Upper lobe of left lung (tissue), 6 donors: Measurements from ENCODE around the gene ROBO1. TPM values are rescaled to one million over a fixed set of nuclear protein-coding genes. Genes with fewer than 3 reads are reported as not detected.

Experiments
- ATAC-seq, 2 donors: fragments of 200-7000 bp; cut with Tn5 transposase; one replicate each; pipeline ENCODE4 v1.9.1; 2022; ENCODE audit warnings: mild to moderate bottlenecking in 2 of 2, moderate library complexity in 2 of 2; ENCODE audit not compliant: low FRiP score in 2 of 2
- DNase-seq, 2 donors: peaks; one replicate each; pipeline ENCODE4 v3.0.0-alpha.2; 2019 to 2020
- H3K27ac ChIP-seq, 4 donors: fragments of 200-600 bp; sonication (generic); one replicate each; pipeline ENCODE4 v1.5.1; 2016 to 2019
- H3K27me3 ChIP-seq, 4 donors: fragments of 200-600 bp; sonication (generic); one replicate each; pipeline ENCODE4 v1.5.1; 2017 to 2019
- H3K36me3 ChIP-seq, 4 donors: fragments of 200-600 bp; sonication (generic); one replicate each; pipeline ENCODE4 v1.5.1; 2016 to 2019
- H3K4me1 ChIP-seq, 4 donors: fragments of 200-600 bp; sonication (generic); one replicate each; pipeline ENCODE4 v1.5.1; 2018 to 2019
- H3K4me3 ChIP-seq, 4 donors: fragments of 200-600 bp; sonication (generic); one replicate each; pipeline ENCODE4 v1.5.1; 2017 to 2019; ENCODE audit warnings: mild to moderate bottlenecking in 2 of 4, moderate library complexity in 1 of 4
- H3K9me3 ChIP-seq, 4 donors: fragments of 200-600 bp; sonication (generic); one replicate each; pipeline ENCODE4 v1.5.1; 2018 to 2019
- EP300 ChIP-seq, 4 donors: sonication (generic); formaldehyde crosslinking; IDR thresholded peaks; one replicate each; pipeline ENCODE4 v1.5.1; 2017; ENCODE audit warnings: antibody characterized with exemption in 4 of 4, control low read depth in 2 of 4
- POLR2A ChIP-seq, 4 donors: fragments of 450-650 bp; IDR thresholded peaks; one replicate each; pipeline ENCODE4 v1.5.1; 2016 to 2017; ENCODE audit warnings: antibody characterized with exemption in 4 of 4, mild to moderate bottlenecking in 2 of 4
- POLR2AphosphoS5 ChIP-seq, 2 donors: sonication (generic); formaldehyde crosslinking; IDR thresholded peaks; one replicate each; pipeline ENCODE4 v1.5.1; 2017; ENCODE audit warnings: antibody characterized with exemption in 2 of 2
- WGBS, 2 donors: methylation state at CpG; one replicate each; pipeline ENCODE4 v1.1.5; 2017 to 2018; 5-methylcytosine and 5-hydroxymethylcytosine counted together
- total RNA-seq, 6 donors: library from RNA; depleted of rRNA in 4 of 6; stranded (reverse); fragments of >200 nt in 4 of 6; gene quantifications; one replicate each; pipeline versions ENCODE4 v1.1.0 to v1.2.1, GENCODE V29; 2016 to 2021
- TF ChIP-seq, protein P1 (sequence below), 6 experiments: fragments of 450-650 bp in 4 of 6; fragments of 200-600 bp in 2 of 6; sonication (generic) in 2 of 6; IDR thresholded peaks; one replicate each; pipeline ENCODE4 v1.5.1; 2016 to 2019; ENCODE audit warnings: antibody characterized with exemption in 6 of 6
- donor health status: DM: no; HTN: no; CAD: no; lungs with moderate emphysema.
- donor health status: DM: no; HTN: yes; CAD: no; lungs with severe emphysema.

ROBO1 gene
- total RNA-seq, 6 donors from 2014 or later: 10.5 to 29.0 (median 18.0) TPM

DNA sequence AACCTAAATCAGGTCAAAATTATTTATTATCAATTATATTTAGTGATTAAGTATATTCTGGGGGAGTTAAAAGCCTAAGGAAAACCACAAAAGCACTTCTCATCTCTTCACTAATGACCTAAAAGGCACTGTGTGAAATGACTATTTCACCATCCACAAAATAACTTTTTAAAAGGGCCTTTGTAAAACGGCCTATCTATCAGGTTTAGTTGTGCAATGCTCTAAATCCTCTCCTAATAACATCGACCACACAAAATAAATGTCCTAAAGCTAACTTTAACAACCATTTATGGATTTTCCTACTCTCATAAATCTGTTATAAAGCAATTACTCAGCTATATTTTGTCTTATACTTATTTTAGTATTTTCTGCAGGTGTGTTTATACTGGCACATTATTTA is 1066.3 kb downstream of the ROBO1 start:
- no peaks in the 10 kb centered on the region for H3K27me3 ChIP-seq
- H3K9me3 ChIP-seq: no peaks in the 10 kb centered on the region
- TF ChIP-seq, protein P1, sequence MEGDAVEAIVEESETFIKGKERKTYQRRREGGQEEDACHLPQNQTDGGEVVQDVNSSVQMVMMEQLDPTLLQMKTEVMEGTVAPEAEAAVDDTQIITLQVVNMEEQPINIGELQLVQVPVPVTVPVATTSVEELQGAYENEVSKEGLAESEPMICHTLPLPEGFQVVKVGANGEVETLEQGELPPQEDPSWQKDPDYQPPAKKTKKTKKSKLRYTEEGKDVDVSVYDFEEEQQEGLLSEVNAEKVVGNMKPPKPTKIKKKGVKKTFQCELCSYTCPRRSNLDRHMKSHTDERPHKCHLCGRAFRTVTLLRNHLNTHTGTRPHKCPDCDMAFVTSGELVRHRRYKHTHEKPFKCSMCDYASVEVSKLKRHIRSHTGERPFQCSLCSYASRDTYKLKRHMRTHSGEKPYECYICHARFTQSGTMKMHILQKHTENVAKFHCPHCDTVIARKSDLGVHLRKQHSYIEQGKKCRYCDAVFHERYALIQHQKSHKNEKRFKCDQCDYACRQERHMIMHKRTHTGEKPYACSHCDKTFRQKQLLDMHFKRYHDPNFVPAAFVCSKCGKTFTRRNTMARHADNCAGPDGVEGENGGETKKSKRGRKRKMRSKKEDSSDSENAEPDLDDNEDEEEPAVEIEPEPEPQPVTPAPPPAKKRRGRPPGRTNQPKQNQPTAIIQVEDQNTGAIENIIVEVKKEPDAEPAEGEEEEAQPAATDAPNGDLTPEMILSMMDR (IDR thresholded peaks at IDR 0.05): no peak
- TF ChIP-seq EP300 (IDR thresholded peaks at IDR 0.05) (no peak), POLR2A (IDR thresholded peaks at IDR 0.05) (no peak), POLR2AphosphoS5 (IDR thresholded peaks at IDR 0.05) (no peak)
- 64 to 69% methylated on average over 2 of the region's 2 CpGs for WGBS, 2 donors
- DNase-seq (no peak), ATAC-seq (no peak)
- H3K4me1 ChIP-seq: no peaks in the 10 kb centered on the region
- no peaks in the 10 kb centered on the region for H3K36me3 ChIP-seq
- no peak overlapping the region for H3K4me3 ChIP-seq
- no peak overlapping the region for H3K27ac ChIP-seq

DNA sequence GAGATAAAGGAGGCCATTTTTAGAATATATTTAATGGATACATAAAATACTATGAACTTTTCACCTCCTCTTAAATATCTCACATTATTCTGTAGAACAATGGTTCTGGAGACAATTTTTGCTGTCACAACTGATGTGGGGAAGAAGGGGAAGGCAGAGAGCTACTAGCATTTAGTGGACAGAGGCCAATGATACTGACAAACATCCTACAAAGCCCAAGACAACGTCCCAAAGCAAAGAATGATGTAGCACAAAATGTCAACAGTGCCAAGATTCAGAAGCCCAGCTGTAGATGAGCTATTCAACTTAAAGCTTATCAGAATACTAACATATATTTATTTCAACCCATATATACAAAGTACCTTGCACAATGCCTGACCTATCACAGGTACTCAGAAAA is 1069.4 kb downstream of the ROBO1 start:
- TF ChIP-seq POLR2AphosphoS5 (IDR thresholded peaks at IDR 0.05) (no peak), POLR2A (IDR thresholded peaks at IDR 0.05) (no peak), EP300 (IDR thresholded peaks at IDR 0.05) (no peak)
- TF ChIP-seq, protein P1 (IDR thresholded peaks at IDR 0.05): no peak
- ATAC-seq: no peak
- no peaks in the 10 kb centered on the region for H3K4me1 ChIP-seq
- no peak overlapping the region for H3K27ac ChIP-seq
- DNase-seq: no peak
- 26 to 35% methylated on average over 1 of the region's 1 CpG for WGBS, 2 donors
- no peak overlapping the region for H3K4me3 ChIP-seq
- H3K36me3 ChIP-seq: no peaks in the 10 kb centered on the region
- no peaks in the 10 kb centered on the region for H3K27me3 ChIP-seq
- H3K9me3 ChIP-seq: no peaks in the 10 kb centered on the region

DNA sequence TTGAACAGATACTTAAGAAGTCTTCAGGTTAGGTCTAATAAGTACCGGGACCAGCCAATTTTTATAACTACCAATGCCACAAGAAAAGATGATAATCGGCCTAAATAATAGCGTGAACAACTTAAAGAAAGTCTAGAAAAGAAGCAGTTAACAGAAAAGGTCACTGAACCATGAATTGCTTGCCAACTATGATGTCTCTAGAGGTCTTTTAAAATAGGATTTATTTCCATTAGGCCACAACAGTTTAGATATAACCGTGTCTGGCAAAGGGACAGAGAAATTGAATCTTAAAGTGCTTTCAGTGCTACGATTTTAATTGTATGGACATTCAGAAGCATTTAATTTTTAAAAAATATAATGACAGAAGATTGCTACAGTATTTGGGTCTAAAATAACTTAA is 1070.4 kb downstream of the ROBO1 start:
- Histone ChIP-seq H3K27me3 (no peaks in the 10 kb centered on the region), H3K4me3 (no peak overlapping the region), H3K9me3 (no peaks in the 10 kb centered on the region), H3K27ac (no peak overlapping the region), H3K36me3 (no peaks in the 10 kb centered on the region), H3K4me1 (no peaks in the 10 kb centered on the region)
- DNase-seq (no peak), ATAC-seq (no peak)
- TF ChIP-seq EP300 (IDR thresholded peaks at IDR 0.05): no peak
- TF ChIP-seq, protein P1 (IDR thresholded peaks at IDR 0.05): no peak
- no peak for TF ChIP-seq POLR2AphosphoS5 (IDR thresholded peaks at IDR 0.05)
- no peak for TF ChIP-seq POLR2A (IDR thresholded peaks at IDR 0.05)
- 56 to 74% methylated on average over 5 of the region's 5 CpGs for WGBS, 2 donors

DNA sequence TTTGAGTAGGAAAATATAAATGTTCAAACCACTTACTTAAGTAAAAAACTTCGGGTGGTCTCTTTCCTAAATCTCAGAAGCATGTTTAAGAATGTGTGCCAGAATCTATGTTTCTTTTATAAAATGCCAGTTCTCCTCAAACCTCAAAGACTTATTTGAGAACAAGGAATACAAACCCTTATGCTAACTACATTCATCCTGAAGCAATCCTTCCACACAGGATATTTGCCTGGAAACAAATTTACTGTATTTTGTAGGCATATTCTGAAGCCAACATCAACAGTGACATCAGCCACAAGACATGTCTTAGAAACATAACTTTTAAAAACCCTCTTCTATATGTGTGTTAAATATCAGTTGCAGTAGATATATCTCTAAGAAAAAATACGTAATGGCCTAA is 1077.0 kb downstream of the ROBO1 start:
- Histone ChIP-seq H3K36me3 (no peaks in the 10 kb centered on the region), H3K27me3 (no peaks in the 10 kb centered on the region), H3K4me1 (no peaks in the 10 kb centered on the region), H3K4me3 (no peak overlapping the region), H3K27ac (no peak overlapping the region), H3K9me3 (no peaks in the 10 kb centered on the region)
- TF ChIP-seq EP300 (IDR thresholded peaks at IDR 0.05): no peak
- no peak for DNase-seq
- no peak for ATAC-seq
- WGBS, 2 donors: 24 to 25% methylated on average over 2 of the region's 2 CpGs

DNA sequence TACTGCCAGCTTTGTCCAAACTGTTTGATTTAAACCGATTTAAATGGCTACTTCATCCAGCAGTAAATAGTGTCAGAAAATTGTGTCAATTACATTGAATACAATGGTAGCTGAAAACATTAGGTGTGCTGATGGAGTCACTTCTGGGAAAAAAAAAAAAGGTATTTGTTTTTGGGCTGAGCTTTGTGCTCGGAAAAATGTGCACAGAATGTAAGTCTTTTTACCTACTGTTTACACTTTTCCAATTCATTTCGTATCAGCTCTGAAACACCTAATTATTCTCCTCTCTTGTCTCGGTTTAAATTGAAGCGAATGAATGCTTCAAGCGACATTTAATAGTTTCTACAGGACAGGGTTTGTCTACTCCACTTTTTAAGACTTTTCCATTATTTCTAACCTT is 1078.4 kb downstream of the ROBO1 start:
- ATAC-seq (no peak), DNase-seq (no peak)
- no peaks in the 10 kb centered on the region for H3K36me3 ChIP-seq
- no peak overlapping the region for H3K4me3 ChIP-seq
- TF ChIP-seq POLR2AphosphoS5 (IDR thresholded peaks at IDR 0.05): no peak
- no peak for TF ChIP-seq POLR2A (IDR thresholded peaks at IDR 0.05)
- TF ChIP-seq, protein P1 (IDR thresholded peaks at IDR 0.05): no peak
- no peak for TF ChIP-seq EP300 (IDR thresholded peaks at IDR 0.05)
- no peaks in the 10 kb centered on the region for H3K4me1 ChIP-seq
- H3K27me3 ChIP-seq: no peaks in the 10 kb centered on the region
- WGBS, 2 donors: 74 to 84% methylated on average over 6 of the region's 6 CpGs
- no peak overlapping the region for H3K27ac ChIP-seq
- H3K9me3 ChIP-seq: no peaks in the 10 kb centered on the region
